Measurements from ENCODE around the gene SHROOM2.

SHROOM2 gene

GRCh38 chrX:9952300-9952699 lies 166.1 kb downstream of the SHROOM2 start:
- no peak for DNase-seq

GRCh38 chrX:9953396-9953795 lies 167.2 kb downstream of the SHROOM2 start:
- DNase-seq: no peak

- no peak for DNase-seq
Measured at GRCh38 chrX:9955506-9955905, 169.3 kb downstream of the SHROOM2 start.

GRCh38 chrX:9957743-9958142 lies 171.5 kb downstream of the SHROOM2 start:
- no peak for DNase-seq

GRCh38 chrX:9958183-9958582 lies 172.0 kb downstream of the SHROOM2 start:
- DNase-seq: no peak

- no peak for DNase-seq
Measured at GRCh38 chrX:9961750-9962149, 175.5 kb downstream of the SHROOM2 start.

GRCh38 chrX:9966775-9967408 lies 180.7 kb downstream of the SHROOM2 start, which contains the start of gene CLDN34:
Gene CLDN34, plus strand, starts transcription at chrX:9967358. Its CDS starts 0 bp downstream, at chrX:9967358.
- no peak for DNase-seq

GRCh38 chrX:9977635-9978034 lies 191.4 kb downstream of the SHROOM2 start:
- DNase-seq: no peak

GRCh38 chrX:9980401-9980800 lies 194.2 kb downstream of the SHROOM2 start:
- no peak for DNase-seq

GRCh38 chrX:9980927-9981326 lies 194.7 kb downstream of the SHROOM2 start:
- DNase-seq: no peak

- DNase-seq: no peak
Measured at GRCh38 chrX:9983441-9983840, 197.2 kb downstream of the SHROOM2 start.

- DNase-seq: no peak
Measured at GRCh38 chrX:9983846-9984245, 197.6 kb downstream of the SHROOM2 start.

GRCh38 chrX:9988762-9989161 lies 202.5 kb downstream of the SHROOM2 start:
- DNase-seq: no peak

GRCh38 chrX:9992061-9992460 lies 205.8 kb downstream of the SHROOM2 start:
- DNase-seq: no peak

- no peak for DNase-seq
Measured at GRCh38 chrX:9992724-9993123, 206.5 kb downstream of the SHROOM2 start.

GRCh38 chrX:9995855-9996339 lies 209.7 kb downstream of the SHROOM2 start:
- DNase-seq: peak; percentile 31

GRCh38 chrX:9997041-9997440 lies 210.8 kb downstream of the SHROOM2 start:
- no peak for DNase-seq

- no peak for DNase-seq
Measured at GRCh38 chrX:9997524-9997923, 211.3 kb downstream of the SHROOM2 start.

All from NCI-H1105 (cell line).